GM06990 (cell line): ENCODE measurements around the gene IGFL4.

Source experiments
- DNase-seq: peaks from one replicate; pipeline ENCODE4 v3.0.0-alpha.2; 2011; ENCODE audit not compliant: insufficient read length; ENCODE audit errors: extremely low read depth
- H3K27me3 ChIP-seq: replicated peaks from 2 replicates; pipeline ENCODE4 v1.6.0; 2011; ENCODE audit warnings: low read length; ENCODE audit not compliant: control insufficient read depth, insufficient read depth
- H3K36me3 ChIP-seq: 2 replicates; pipeline ENCODE4 v1.5.1; 2011; ENCODE audit warnings: low read length; ENCODE audit not compliant: control insufficient read depth, insufficient read depth
- H3K4me3 ChIP-seq: replicated peaks from 2 replicates; pipeline ENCODE4 v1.5.1; 2011; ENCODE audit warnings: low read depth, mild to moderate bottlenecking, control low read depth, low read length
- CTCF ChIP-seq: IDR thresholded peaks from 2 replicates; pipeline ENCODE4 v1.5.1; 2011; ENCODE audit warnings: low read length, control low read depth, mild to moderate bottlenecking, inconsistent platforms; ENCODE audit not compliant: insufficient read depth, poor library complexity, severe bottlenecking

Gene IGFL4

GRCh38 chr19:46060012-46060411 lies 19.2 kb upstream of the IGFL4 start:
- TF ChIP-seq CTCF, result no peak
- Histone ChIP-seq H3K4me3 (no peak overlapping the region), H3K27me3 (no peaks in the 10 kb centered on the region), H3K36me3 (no peaks in the 10 kb centered on the region)
- no peak for DNase-seq

GRCh38 chr19:46058778-46059177 lies 18.0 kb upstream of the IGFL4 start:
- no peak for DNase-seq
- H3K4me3 ChIP-seq, result no peak overlapping the region
- TF ChIP-seq CTCF, result no peak
- H3K36me3 ChIP-seq, result no peaks in the 10 kb centered on the region
- no peaks in the 10 kb centered on the region for H3K27me3 ChIP-seq

- no peak overlapping the region for H3K4me3 ChIP-seq
- no peaks in the 10 kb centered on the region for H3K36me3 ChIP-seq
- DNase-seq, result no peak
- TF ChIP-seq CTCF, result no peak
- H3K27me3 ChIP-seq, result no peaks in the 10 kb centered on the region
Measured at GRCh38 chr19:46056536-46056935, 15.7 kb upstream of the IGFL4 start.

GRCh38 chr19:46052896-46053295 lies 12.1 kb upstream of the IGFL4 start:
- no peak for TF ChIP-seq CTCF
- Histone ChIP-seq H3K4me3 (no peak overlapping the region), H3K27me3 (peaks cover 2% of the 10 kb centered on the region; the same call in 1 of the 2 replicates), H3K36me3 (no peaks in the 10 kb centered on the region)
- DNase-seq, result no peak

GRCh38 chr19:46049597-46049996 lies 8.8 kb upstream of the IGFL4 start:
- no peak overlapping the region for H3K4me3 ChIP-seq
- H3K27me3 ChIP-seq, result peaks cover 2% of the 10 kb centered on the region; the same call in 1 of the 2 replicates
- no peak for DNase-seq
- peak; percentile 34 for TF ChIP-seq CTCF
- no peaks in the 10 kb centered on the region for H3K36me3 ChIP-seq

GRCh38 chr19:46043519-46043918 lies 2.7 kb upstream of the IGFL4 start:
- H3K36me3 ChIP-seq, result no peaks in the 10 kb centered on the region
- no peak for TF ChIP-seq CTCF
- H3K4me3 ChIP-seq, result no peak overlapping the region
- no peak for DNase-seq
- no peaks in the 10 kb centered on the region; the same call in 1 of the 2 replicates for H3K27me3 ChIP-seq
